ENCODE results near the gene SAMD4A.

DNA sequence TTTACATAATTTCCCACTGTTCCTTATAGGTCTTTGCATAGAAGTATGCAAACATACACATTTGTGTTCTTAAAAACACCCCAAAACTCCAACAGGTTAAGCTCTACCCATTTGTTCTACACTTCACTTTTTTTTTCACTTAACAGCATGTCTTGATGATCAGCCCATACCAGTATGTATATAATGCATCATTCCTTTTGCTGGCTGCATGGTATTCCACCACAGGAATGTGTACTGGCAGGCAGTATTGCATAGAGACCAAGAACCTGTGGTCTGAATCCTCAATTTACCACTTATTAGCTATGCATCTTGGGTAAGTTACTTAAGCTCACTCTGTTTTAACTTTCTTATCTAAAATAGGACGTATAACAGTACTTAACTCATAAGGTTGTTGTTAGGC, 65.5 kb downstream of the SAMD4A start:
- TF ChIP-seq, protein P1, sequence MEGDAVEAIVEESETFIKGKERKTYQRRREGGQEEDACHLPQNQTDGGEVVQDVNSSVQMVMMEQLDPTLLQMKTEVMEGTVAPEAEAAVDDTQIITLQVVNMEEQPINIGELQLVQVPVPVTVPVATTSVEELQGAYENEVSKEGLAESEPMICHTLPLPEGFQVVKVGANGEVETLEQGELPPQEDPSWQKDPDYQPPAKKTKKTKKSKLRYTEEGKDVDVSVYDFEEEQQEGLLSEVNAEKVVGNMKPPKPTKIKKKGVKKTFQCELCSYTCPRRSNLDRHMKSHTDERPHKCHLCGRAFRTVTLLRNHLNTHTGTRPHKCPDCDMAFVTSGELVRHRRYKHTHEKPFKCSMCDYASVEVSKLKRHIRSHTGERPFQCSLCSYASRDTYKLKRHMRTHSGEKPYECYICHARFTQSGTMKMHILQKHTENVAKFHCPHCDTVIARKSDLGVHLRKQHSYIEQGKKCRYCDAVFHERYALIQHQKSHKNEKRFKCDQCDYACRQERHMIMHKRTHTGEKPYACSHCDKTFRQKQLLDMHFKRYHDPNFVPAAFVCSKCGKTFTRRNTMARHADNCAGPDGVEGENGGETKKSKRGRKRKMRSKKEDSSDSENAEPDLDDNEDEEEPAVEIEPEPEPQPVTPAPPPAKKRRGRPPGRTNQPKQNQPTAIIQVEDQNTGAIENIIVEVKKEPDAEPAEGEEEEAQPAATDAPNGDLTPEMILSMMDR (IDR thresholded peaks at IDR 0.05), result no peak
- no peak for TF ChIP-seq POLR2A (IDR thresholded peaks at IDR 0.05)

Data from lower leg skin (tissue), 3 donors.